ENCODE data around the gene KLHL17.

The KLHL17 gene

DNA sequence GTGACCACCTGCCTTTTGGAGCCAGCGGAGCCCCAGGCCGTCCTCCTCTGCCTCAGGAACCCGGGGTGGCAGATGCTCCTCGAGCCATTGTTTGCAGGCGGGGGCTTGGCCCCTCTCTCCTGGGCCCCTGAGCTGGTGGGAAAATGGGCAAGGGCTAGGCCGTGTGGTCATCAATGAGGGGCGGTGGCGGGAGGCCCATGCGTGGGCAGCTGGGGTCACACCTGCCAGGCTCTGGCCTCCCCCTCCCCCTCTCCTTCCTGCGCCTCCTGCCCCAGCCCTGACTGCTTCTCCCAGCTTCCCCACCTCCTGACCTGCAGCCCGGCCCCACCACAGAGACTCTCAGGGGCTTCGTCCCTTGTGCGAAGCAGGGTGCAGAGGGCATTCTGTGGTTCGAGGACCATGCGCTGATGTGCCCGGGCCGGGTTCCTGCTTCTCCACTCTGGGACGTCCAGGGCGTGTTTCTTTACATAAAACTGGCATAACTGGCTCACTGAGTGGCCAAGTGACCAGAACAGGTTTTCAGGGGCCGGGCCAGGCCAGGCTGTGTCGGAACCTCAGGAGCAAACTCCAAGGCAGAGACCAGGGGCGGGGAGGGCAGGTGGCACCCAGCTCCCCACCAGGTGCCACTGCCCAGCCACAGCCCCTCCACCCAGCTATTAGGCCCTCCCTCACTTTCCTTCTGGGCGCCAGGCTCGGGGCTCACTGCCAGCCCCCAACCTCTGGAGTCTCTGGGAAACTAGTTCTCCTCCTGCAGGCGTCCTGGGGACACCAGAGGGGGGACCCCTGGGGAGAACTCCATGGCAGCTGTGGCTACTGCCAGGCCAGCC lies 27.4 kb upstream of the KLHL17 start:
- no peak overlapping the region for H3K4me3 ChIP-seq (replicated peaks; ENCODE audit: low read depth, low read length)
- TF ChIP-seq, protein P1, sequence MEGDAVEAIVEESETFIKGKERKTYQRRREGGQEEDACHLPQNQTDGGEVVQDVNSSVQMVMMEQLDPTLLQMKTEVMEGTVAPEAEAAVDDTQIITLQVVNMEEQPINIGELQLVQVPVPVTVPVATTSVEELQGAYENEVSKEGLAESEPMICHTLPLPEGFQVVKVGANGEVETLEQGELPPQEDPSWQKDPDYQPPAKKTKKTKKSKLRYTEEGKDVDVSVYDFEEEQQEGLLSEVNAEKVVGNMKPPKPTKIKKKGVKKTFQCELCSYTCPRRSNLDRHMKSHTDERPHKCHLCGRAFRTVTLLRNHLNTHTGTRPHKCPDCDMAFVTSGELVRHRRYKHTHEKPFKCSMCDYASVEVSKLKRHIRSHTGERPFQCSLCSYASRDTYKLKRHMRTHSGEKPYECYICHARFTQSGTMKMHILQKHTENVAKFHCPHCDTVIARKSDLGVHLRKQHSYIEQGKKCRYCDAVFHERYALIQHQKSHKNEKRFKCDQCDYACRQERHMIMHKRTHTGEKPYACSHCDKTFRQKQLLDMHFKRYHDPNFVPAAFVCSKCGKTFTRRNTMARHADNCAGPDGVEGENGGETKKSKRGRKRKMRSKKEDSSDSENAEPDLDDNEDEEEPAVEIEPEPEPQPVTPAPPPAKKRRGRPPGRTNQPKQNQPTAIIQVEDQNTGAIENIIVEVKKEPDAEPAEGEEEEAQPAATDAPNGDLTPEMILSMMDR (IDR thresholded peaks at IDR 0.05; ENCODE audit: low read depth, low read length, missing control alignments): no peak
- no peak for DNase-seq (ENCODE audit: extremely low read depth, low read depth)

DNA sequence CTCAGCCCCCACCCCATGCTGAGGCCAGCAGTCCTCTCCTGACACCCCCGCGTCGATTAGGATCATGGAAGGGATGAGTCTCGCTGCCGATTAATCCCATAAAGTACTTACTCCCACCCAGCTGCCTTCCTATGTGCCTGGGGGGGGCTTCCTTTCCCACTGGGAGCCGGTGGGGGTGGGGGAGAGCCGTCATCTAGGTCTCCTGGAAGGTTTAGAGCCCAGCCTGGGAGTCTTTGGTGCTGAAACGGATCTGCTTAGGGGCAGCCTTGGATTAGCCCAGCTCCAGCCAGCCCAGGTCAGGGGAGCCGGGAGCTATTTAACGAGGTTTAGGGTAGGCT lies 26.8 kb upstream of the KLHL17 start:
- DNase-seq (ENCODE audit: extremely low read depth, low read depth): no peak
- H3K4me3 ChIP-seq (replicated peaks; ENCODE audit: low read depth, low read length): no peak overlapping the region
- TF ChIP-seq, protein P1 (IDR thresholded peaks at IDR 0.05; ENCODE audit: low read depth, low read length, missing control alignments): no peak

DNA sequence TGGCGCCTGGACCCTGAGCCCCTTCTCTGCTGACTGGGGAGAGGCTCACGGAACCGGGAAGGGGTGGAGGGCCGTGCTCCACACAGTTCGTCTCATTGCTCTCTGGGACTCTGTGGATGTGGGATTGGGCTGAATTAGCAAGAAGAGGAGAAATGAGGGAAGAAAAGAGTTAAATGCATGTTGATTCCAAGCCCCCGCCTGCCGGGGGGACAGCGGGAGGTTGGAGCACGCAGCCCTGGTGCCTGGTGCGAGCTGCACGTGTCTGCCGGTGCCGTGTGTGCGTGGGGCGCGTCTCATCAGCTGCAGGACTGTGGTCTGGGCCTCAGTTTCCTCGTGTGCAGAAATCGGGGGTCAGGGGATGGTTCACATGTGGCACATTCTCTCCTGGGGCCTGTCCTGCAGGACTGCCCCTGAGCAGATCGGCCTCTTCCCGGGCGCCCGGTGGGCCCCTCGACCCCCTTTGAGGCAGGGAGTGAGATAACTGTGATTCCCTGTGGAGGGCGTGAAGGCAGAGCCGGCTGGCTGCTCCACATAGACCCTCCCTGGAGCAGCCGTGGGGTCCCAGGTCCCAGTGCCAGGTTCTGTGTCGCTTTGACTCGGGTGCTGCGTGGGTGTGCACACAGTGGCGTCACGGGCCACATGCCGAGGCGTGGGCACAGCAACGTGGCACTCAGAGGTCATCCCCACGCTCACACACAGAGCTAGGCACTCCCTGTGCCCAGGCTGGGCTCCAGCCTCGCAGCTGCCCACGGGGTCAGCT lies 25.2 kb upstream of the KLHL17 start:
- H3K4me3 ChIP-seq (replicated peaks; ENCODE audit: low read depth, low read length): no peak overlapping the region
- TF ChIP-seq, protein P1 (IDR thresholded peaks at IDR 0.05; ENCODE audit: low read depth, low read length, missing control alignments): no peak
- no peak for DNase-seq (ENCODE audit: extremely low read depth, low read depth)

DNA sequence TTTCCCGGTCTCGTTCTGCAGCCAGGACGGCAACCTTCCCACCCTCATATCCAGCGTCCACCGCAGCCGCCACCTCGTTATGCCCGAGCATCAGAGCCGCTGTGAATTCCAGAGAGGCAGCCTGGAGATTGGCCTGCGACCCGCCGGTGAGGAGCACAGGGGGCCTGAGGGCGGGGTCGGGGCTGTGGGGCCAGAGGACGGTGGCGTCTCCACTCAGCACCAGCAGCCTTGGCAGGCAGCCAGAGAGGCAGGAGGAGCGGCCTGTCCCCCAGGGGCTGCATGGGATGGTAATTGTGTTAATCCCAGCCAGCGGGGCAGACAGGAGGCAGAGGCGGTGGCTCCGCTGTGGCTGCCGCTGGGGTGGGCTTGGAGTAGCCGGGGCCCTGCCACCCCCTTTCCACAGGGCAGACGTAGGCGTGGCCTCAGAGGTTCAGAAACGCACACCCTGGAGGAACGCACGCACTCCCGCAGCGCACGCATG lies 24.6 kb upstream of the KLHL17 start:
- no peak overlapping the region for H3K4me3 ChIP-seq (replicated peaks; ENCODE audit: low read depth, low read length)
- no peak for DNase-seq (ENCODE audit: extremely low read depth, low read depth)
- TF ChIP-seq, protein P1 (IDR thresholded peaks at IDR 0.05; ENCODE audit: low read depth, low read length, missing control alignments): no peak

DNA sequence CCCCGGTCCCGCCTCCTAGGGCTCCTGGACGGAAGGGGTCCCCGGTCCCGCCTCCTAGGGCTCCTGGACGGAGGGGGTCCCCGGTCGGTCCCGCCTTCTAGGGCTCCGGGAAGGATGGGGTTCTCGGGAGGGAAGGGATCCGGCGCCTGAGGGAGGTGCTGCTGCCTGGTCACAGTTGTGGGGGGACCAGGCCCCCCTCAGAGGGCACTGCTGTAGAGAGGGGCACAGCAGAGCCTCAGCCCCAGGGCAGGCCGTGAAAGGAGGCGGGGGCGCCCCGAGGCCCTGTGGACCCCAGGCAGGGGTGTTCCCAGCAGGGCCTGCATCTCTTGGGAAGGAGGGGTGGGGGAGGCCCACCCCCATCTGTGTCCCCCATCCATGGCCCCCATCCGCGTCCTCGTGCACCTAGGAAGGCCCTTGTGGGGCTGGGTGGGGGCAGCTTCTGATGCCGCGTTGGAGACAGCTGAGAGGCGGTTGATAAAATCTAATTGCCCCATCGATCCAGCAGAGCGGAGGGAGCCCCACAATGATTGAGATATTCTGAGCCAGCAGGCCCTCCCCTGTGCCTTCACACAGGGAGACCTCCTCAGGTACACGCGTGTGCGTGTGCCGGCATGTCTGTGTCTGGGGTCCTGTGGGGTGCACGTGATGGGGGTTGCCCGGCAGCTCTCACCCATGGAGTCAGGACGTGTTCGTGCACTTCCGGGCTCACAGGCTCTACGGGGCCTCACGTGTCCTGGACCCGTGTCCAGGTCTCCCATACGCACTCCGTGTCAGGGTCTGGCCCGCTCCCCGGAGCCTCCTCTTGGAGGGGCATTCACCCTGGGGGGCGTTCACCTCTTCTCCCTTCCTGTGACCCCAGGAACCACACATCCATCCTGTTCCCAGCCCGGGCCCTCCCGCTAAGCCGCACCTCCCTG lies 23.8 kb upstream of the KLHL17 start:
- DNase-seq (ENCODE audit: extremely low read depth, low read depth): no peak
- no peak overlapping the region for H3K4me3 ChIP-seq (replicated peaks; ENCODE audit: low read depth, low read length)
- TF ChIP-seq, protein P1 (IDR thresholded peaks at IDR 0.05; ENCODE audit: low read depth, low read length, missing control alignments): no peak

DNA sequence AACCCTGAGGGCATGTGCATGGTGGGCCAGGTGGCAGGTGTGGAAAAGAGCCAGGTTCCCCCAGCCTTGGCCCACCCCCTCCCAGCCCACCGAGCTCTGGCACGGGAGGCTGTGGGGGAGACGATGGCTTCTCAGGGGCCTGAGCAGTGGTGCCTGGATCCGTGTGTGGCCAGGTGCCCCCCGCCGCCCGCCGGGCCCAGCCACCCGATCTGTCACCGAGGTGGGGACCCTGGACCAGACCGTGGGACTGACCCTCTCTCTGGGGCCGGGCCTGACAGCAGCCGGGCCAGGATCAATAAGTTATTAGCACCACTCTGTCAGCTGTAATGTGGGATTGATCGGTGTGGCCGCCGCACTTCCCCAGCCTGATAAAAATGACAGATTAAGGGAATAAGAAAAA lies 22.9 kb upstream of the KLHL17 start:
- TF ChIP-seq, protein P1 (IDR thresholded peaks at IDR 0.05; ENCODE audit: low read depth, low read length, missing control alignments): no peak
- no peak overlapping the region for H3K4me3 ChIP-seq (replicated peaks; ENCODE audit: low read depth, low read length)
- no peak for DNase-seq (ENCODE audit: extremely low read depth, low read depth)
